ENCODE data around the gene KSR2.

KSR2 gene

DNA sequence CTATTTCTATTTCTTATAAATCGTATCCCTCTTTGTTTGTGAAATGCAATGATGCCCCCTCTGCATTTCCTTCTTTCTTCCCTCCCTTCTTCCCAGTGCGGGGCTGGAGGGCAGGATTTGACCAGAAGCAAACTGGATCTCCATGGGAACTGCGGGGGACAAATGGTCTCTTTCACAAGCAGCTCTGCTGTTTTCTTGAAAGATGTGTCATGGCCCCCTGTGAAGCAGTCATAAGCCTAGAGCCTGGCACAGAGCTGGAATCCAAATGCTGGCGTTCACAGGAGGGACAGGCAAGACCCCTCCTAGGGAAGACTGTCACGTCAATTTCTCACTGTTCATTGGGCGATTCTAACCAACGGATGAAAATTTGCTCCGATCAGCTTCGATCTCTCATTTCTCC, 403.9 kb downstream of the KSR2 start:
- no peak for DNase-seq

DNA sequence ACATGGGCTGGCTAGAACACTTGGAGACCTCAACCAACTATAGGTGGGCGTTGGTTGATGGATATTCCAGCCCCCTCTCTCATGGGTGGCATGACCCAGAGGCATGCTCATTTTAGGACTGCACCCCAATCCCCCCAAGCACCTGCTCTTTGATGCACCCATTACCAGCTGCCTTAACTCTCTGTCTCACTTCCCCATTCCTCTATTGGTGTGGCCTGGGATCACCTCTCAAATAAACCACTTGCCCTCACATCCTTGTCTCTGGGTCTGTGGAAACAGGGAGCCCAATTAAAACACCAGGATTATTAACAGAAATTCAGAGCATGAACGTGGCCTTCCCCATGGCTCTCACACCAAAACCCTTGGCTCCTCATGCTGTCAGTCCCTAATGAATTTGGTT, 405.1 kb downstream of the KSR2 start:
- no peak for DNase-seq

DNA sequence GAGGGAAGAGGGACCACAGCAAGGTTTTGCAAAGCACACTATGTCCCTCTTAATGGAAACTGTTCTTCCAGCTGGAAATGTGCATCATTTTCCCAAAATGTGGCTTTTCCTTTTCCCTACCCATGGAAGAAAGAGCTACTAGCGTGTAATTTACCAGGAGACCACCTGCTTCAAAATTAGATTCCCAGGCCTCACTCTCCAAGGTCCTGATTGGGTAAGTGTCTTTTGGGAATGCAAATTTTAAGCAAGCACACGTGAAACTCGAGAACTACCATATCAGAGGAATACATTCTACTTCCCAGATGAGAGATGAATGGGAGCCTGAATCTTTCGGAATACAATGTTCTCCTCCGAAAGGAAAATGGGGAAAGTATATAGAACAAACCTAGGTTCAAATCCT, 405.8 kb downstream of the KSR2 start:
- no peak for DNase-seq

DNA sequence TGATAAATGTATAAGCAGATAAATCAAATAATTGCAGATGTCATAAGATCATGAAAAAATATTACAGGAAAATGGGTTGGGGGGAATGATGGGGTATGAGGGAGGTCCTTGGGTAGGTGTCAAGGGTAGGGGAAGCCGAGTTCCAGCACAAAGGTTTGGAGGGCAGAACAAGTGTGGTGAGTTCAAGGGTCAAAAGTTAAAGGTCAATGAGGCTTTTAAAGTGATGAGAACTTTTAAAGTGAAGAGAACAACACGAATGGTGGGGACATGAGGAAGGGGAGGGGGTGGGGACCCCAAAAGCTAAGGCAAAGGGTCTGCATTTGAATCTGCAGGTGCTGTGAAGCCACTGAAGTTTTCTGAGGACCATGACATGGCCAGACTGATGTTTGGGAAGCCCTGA, 406.8 kb downstream of the KSR2 start:
- DNase-seq: no peak

DNA sequence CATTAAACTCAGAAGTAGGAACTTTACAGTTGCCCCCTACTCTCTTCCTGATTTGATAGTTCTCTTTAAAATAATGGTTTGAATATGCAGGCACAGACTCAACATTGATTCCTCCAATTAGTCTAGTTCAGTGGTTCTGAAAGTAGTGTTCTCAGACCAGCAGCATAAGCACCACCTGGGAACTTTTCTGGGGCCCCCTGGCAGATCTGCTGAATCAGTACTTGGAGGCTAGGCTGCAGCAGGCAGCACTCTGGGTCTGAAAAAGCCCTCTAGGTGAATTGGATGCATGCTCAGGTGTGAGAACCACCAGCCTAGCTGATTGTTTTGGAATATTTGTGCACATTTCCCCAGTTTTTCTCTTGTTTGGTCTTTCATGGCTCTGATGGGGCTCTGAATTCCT, 408.8 kb downstream of the KSR2 start:
- DNase-seq: no peak

DNA sequence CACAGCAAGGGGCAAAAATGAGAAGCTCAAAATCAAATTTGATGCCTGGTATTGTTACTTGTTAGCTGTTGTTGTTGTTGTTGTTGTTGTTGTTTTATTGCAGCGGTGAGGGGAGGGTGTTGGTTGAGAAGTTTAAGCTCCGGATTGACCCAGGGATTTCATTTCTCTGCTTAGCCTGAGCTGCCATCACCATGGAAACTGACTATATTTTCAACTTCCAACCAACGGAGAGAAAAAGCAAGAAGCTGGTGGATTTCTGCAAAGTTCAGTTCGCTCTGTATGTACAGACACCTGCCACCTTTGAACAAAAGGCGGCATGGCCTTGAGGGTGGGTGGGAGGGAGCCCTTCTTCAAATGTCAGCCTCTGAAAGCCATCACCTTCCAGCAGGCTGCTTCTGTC, 412.9 kb downstream of the KSR2 start:
- DNase-seq: no peak

DNA sequence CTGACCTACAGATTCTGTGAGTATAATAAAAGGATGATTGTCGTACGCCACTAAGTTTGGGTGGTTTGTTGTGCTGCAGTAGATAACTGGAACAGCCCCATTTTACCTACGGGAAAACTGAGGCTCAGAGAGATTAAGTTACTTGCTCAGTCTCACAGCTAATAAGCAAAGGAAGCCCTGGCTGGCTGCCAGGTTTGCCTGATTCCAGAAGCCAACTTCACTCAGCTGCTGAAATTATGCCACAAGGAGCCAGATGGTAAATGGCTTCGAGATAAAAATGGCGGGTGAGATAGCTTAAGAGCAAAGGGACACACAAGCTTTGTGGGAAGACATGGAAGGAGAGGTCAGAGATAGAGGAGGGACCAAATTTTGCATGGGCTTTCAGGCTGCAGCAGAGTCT, 415.8 kb downstream of the KSR2 start:
- DNase-seq: no peak

DNA sequence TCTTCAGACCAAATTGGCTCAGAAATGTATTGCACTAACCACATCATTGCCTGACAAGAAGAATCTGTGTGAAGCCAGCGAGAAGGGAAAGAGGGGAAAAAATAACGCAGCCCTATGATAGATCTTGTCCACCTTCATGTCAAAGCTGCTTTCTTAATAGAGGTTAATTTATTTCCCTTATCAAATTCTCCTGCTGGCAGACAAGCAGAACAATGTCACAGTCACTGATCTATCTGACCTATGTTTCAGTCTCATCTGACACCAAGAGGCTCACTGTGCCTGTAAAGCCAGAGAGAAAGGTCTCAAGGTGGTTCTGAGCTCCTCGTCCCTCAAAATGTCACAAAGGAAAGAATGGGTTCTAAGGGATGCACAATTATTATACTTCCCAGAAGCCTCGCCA, 417.1 kb downstream of the KSR2 start:
- no peak for DNase-seq

DNA sequence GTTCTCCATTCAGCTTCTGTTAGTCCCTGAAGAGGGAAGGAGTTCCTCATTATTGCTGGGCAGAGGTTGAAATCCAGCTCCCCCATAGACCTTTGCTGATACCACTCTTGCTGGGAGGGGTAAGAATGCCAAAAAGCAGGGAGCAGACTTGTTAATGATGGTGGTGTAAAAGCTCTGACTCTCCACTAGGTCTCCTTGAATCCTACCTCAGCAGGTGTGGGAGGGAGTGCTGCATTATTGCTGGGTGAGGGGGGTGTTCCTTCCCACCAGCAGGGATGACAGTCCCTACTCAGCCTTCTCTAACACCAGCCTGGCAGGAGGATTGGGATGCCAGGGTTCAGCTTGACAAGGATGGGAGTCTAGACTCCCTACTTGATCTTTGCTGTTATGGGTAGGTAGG, 421.6 kb downstream of the KSR2 start:
- DNase-seq: no peak

DNA sequence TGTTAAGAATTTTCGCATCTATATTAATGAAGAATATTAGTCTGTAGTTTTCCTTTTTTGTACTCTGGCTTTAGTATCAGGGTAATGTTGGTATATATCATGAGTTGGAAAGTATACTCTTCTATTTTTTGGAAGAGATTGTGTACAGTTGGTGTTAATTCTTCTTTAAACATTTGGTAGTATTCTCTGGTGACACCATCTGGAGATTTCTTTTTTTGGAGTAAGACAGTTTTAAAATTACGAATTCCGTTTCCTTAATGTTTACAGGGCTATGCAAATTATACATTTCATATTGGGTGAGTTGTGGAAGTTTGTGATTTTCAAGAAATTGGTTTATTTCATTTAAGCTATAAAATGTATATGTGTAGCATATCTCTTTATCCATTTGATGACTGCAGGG, 423.6 kb downstream of the KSR2 start:
- no peak for DNase-seq

DNA sequence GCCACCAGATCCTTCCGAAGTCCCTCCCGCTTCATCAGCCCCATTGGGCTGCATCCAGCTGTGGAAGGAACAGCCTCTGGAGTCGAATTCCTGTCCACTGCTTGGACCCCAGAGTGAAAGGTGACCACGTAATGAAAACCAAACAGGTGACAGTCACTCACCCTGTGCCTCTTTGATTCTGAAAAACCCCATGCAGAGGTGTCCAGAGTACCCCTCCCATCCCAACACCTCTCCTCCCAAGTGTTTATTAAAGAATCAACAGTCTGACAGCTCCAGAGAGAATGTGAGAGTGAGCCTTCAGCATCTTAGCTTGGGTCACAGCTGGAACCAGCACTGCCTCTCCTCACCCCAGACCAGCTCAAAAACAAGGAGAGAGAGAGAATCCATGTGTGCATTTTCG, 428.8 kb downstream of the KSR2 start:
- DNase-seq: no peak

DNA sequence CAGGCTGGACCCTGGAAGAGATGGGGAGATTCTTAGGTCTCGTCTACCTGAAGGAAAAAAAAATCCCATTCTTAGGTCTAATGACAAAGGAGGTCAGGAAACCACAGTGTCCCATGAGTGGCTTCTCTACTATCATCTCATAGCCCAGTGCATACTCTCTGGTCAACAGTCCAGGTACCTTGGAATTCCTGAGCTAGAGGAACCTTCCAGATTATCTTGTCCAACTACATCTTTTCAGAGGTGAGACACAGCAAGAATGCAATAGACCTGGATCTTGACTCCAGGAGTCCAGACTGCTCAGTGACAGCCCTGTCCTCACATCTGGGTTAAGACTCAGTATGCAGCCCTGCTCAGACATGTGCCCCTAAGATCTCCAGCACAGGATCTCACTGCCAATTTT, 429.9 kb downstream of the KSR2 start:
- DNase-seq: no peak

DNA sequence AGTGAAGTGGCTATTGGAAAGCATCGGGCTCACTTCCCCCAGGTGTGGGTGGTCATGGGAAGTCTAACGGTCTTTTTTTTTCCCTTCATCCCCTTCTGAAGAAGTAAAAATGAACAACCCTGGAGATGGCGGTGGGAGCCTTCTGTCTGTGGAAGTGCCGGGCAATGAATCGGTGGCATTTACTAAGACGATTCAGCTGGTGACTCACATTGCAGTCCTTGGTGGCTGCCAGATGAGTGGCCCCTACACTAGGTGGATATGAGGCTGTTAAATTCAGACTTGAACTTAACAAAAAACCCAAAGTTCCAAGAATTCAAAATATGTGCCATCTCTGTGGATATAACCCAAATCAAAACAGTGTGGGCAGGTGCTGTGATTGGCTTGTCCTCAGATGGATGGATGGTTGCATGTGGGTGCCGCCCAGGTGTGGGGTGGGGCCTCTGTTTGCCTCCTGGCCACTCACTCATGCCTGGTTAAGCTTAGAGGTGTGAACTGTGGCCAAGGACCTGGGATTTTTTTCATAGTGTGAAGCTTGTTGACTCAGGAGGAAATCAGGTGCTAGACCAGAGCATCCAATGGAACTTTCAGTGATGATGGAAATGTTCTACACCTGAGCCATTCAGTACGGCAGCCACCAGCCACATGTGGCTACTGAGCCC, 430.6 kb downstream of the KSR2 start:
- DNase-seq: no peak

DNA sequence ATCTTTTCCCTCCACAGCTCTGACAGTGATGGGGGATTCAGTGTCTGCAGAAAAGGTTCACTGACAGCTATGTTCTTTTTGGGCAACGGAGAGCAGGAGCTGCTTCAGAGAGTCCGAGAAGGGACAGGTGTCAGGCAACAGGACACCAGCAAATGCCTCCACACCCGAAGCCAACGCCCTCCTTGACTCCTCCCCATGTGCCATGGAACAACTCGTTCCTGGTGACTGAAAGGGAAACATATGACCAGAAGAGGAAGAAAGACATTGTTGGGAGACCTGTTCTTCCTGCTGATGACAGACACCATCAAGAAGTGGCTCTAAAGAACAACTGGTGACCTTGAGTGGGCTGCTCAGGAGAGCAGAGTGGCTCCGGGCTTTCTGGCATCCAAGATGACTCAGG, 435.1 kb downstream of the KSR2 start:
- no peak for DNase-seq

DNA sequence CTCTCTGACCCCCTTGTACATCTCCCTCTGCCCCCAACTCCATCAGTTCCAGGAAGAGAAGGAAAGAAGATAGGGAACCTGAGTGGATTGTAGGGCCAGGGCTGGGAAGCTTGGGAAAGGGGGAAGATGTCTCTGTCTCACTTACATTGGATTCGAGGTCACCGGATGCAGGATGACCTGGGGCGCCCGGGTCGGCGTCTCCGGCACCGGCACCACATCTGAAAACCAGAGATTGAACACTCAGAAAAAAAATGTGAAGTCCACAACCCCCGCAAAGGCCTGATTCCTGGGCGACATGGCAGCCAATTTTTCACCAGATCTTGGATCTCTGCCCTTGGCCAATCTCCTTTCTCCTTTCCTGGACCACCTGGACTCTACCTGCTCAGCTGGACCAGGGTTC, 438.0 kb downstream of the KSR2 start:
- DNase-seq: no peak

DNA sequence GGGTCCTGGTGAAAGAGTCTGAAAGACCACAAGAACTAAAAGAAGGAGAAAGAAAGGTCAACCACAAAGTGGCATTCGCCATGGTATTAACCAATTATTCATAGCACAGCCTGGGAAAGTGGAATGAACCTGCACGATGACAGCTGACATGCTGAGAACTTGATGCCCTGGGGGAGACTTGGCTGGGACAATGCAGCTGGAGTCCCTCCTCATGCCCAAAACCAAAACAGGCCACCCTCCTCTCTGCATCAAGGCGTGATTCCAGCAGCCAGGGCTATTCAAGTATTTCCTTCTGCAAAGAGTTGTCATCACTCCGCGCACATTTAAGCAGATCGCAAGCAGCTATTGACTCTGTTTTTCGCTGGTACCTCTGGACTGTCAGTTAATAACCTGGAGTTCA, 440.3 kb downstream of the KSR2 start:
- DNase-seq: no peak

DNA sequence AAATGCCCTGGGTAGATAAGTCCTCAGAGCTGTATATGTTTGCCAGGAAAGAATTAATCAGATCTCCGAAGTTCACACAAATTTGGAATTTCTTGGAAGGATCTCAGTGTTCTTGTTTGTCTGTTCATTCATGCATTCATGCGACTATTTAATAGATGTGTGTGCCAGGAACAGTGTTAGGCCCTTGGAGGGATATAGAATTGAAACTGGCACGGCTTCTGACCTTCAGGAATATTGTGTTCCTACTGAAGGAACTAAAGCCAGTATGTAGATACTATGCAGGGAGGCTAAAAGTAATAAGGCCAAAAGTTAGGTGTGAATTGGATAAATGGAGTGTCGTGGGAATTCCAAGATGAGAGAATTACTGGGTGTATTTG, 441.3 kb downstream of the KSR2 start:
- no peak for DNase-seq

DNA sequence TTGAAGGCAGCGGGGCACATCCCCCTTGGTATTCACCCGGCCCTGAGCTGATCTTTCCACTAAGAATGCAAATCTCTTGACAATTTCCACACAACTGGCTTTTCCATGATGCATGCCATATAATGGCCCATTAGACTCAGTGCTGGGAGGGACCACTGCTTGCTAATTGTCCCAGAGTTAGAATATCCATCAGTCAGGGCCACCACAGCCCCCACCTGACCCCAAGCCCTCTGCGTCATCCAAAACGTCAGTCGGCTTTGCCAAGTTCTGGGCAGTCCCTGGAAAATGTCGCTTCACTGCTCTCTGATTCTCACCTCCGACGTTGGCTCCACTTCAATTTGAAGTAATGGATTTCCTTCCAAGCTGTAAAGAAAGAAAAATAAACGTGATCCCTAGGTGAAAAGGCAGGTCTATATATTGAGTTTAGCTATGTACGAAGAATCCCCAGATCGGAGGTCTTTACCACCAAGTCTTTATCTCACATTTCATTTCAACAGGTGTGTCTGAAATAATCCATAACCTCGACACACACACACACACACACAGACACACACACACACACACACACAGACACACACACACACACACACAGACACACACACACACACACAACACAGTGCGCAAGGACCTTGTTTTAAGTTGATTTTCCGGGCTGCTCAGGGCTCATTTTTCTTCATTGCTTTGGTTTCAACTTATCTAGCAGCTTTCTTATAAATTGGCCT, 441.9 kb downstream of the KSR2 start:
- DNase-seq: no peak

DNA sequence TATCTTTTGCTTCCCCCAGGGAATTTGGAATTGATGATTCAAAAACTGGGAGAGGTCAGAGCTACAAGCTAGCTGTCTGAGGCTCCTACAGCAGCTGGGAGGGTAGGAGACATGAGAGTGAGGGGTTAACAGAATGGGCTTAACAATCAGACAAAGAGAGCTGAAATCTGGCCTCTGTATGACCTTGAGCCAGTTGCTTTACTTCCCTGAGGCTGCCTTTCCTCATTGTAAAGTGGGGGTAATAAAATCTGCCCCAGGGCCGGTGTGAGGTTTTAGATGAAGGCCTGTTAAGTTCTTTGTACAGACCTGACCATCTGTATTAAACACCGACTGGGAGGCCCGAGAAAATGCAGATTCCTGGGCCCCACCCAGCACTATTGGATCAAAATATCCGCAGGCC, 443.0 kb downstream of the KSR2 start:
- no peak for DNase-seq

DNA sequence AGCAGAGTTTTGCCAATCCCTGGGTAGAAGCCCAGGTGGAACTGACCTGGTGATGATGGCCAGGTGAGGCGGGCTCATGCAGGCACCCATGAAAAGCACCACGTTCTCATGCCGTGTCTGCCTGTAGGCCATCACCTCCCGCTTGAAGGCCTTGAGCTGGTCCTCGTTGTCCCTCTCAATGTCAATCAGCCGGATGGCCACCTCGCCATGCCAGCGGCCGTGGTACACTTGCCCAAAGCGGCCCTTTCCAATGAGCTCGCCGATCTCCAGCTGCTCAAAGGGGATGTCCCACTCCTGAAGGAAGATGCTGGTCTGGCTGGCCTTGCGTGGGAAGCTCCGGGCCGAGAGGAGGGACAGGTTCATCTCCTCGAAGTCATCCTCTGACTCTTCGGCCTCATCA, 444.0 kb downstream of the KSR2 start:
- DNase-seq: no peak

DNA sequence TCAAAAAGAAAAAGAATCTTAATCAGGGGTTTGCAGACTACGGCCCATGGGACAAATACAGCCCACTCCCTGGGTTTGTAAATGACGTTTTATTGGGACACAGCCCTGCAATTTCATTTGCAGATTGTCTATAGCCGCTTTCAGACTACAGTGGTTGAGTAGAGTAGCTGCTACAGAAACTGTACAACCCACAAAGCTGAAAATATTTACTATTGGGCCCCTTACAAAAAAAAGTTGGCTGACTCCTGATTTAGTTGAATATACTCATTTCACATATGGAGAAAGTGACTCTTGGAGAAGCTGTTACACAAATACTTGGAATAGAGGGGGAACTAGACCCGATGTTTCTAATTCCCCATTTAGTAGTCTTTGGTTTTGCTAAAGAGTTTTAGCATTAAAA, 444.8 kb downstream of the KSR2 start:
- no peak for DNase-seq

DNA sequence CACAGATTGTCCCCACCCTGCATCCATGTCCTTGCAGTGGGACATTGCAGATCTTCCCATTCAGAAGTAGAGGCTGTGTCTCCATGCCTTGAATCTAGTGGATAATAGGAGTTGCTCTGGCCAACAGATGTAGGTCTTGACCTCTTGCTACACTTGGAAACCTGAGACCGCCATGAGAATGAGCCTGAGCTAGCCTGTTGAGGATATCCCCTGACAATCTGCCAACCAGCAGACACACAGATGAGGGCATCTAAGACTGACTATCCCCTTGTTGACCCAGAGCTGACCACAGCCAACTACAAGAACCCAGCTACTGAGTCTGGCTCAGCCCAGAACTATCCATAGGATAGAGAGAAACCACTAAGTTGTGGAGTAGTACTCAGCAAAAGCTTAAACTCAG, 446.2 kb downstream of the KSR2 start:
- DNase-seq: no peak

DNA sequence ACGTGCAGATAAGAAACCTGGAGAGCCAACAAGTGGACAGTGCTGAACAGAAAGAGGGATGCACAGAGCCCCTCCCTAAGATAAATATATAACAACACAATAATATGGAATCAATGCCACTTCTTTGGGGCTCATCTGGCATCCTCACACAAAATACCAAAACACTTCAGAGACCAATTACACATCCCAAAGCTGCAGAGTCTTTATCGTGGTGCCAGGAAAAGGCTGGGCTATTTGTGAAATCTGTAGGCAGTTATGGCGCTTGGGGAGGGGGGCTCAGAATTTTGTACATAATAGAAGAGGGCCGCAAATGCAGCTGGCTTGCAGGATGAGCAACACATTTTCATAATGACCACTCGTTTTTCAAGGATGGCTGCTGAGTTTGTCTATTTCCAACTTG, 446.9 kb downstream of the KSR2 start:
- DNase-seq: no peak

DNA sequence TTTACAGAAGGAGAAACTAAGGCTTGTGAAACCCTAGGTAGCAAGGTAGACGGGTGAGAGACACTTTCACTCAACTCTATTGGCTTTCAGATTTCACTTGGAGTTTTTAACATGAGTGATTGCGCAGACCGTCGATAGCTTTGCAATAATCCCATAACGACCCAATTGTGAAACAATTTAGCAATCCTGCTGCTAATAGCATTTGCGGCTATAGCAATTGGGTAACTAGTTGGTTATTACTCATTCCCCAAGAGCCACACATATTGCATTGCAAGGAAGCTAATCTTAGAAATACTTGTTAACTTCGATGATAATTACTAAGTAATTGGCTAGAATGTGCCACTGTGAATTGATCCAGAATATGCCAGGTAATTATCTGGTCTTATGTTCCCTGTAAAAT, 447.4 kb downstream of the KSR2 start:
- no peak for DNase-seq

DNA sequence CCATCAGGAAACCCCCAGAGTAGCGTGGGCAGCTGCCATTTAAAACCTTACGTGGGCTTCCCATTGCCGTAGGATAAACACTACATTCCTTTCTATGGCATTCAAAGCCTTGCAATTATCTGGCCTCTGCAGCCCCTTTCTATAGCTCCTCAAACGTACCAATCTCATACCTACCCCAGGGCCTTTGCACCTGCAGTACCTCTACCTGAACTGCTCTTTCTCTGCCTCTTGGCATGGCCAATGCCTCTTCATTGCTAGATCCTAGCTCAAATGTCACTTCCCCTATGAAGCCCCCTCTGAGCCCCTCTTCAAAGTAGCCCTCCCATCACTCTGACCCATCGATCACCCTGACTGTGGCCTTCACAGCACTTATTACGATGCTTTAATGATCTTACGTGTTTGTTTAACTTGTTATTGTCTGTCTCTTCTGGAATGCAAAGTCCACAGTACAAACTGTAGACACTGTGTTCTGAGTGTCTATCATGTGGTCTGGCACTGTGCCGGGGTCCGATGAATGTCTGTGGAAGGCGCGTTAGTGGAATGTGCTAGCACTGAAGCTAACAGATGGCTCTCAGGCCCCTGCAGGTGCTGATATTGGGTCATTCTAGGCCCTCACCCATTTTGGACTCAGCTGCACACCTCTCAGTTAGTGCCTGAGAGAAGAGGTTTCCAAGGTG, 450.1 kb downstream of the KSR2 start:
- no peak for DNase-seq
